GM12891 (cell line): Measurements from ENCODE around the gene OR56A5.

Source experiments
- PAX5 ChIP-seq: IDR thresholded peaks from 2 replicates; pipeline ENCODE4 v1.6.1; 2011; ENCODE audit warnings: low read length, moderate library complexity, mild to moderate bottlenecking; ENCODE audit not compliant: insufficient read depth, severe bottlenecking
- POLR2A ChIP-seq: IDR thresholded peaks from 2 replicates; pipeline ENCODE4 v1.6.1; 2011; ENCODE audit warnings: low read depth, low read length, control low read depth
- POLR2AphosphoS5 ChIP-seq: IDR thresholded peaks from 2 replicates; pipeline ENCODE4 v1.6.1; 2011; ENCODE audit warnings: low read depth, low read length, control low read depth
- POU2F2 ChIP-seq: IDR thresholded peaks from 2 replicates; pipeline ENCODE4 v1.6.1; 2011; ENCODE audit warnings: low read depth, mild to moderate bottlenecking, control low read depth, low read length, moderate library complexity
- SPI1 ChIP-seq: IDR thresholded peaks from 2 replicates; pipeline ENCODE4 v1.6.1; 2011; ENCODE audit warnings: low read depth, low read length, control low read depth
- TAF1 ChIP-seq: IDR thresholded peaks from 2 replicates; pipeline ENCODE4 v1.6.1; 2011; ENCODE audit warnings: low read depth, low read length, control low read depth

- no peak for TF ChIP-seq SPI1
- TF ChIP-seq POLR2AphosphoS5, result no peak
- no peak for TF ChIP-seq POLR2A
- no peak for TF ChIP-seq TAF1
- no peak for TF ChIP-seq PAX5
- TF ChIP-seq POU2F2, result no peak
Observed at GRCh38 chr11:5933116-5933515, 35.2 kb downstream of the OR56A5 start.
